Uterus (tissue), 2 donors: ENCODE data around the gene CDKAL1.

Experiments
- POLR2A ChIP-seq, 2 donors: fragments of 450-650 bp; IDR thresholded peaks; one replicate each; pipeline ENCODE4 v1.6.1; 2016; ENCODE audit warnings: antibody characterized with exemption in 2 of 2, mild to moderate bottlenecking in 1 of 2, moderate library complexity in 1 of 2
- TF ChIP-seq, protein P1 (sequence below), 4 experiments: fragments of 200-600 bp in 2 of 4; fragments of 450-650 bp in 2 of 4; sonication (generic) in 2 of 4; IDR thresholded peaks; one replicate each; pipeline ENCODE4 v1.5.1; 2016 to 2019; ENCODE audit warnings: antibody characterized with exemption in 4 of 4, mild to moderate bottlenecking in 2 of 4, moderate library complexity in 1 of 4

DNA sequence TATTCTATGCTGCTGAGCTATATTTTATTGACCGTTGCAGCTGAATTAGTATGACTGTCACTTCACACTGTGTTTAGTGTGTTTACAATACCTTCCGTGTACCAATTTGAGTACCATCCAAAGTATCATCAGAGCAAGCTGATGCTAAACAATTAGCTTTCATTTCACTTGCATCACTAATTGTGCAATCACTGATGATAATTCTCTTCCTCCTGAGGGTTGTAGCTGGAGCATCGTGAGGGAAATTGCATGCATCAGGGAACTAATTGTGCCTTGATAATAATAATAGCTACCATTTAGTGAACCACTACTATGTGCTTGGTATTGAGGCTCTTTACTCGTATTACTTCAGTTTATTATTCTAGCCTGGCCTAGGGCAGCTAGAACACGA is 674.5 kb downstream of the CDKAL1 start:
- TF ChIP-seq, protein P1, sequence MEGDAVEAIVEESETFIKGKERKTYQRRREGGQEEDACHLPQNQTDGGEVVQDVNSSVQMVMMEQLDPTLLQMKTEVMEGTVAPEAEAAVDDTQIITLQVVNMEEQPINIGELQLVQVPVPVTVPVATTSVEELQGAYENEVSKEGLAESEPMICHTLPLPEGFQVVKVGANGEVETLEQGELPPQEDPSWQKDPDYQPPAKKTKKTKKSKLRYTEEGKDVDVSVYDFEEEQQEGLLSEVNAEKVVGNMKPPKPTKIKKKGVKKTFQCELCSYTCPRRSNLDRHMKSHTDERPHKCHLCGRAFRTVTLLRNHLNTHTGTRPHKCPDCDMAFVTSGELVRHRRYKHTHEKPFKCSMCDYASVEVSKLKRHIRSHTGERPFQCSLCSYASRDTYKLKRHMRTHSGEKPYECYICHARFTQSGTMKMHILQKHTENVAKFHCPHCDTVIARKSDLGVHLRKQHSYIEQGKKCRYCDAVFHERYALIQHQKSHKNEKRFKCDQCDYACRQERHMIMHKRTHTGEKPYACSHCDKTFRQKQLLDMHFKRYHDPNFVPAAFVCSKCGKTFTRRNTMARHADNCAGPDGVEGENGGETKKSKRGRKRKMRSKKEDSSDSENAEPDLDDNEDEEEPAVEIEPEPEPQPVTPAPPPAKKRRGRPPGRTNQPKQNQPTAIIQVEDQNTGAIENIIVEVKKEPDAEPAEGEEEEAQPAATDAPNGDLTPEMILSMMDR (IDR thresholded peaks at IDR 0.05) = no peak
- TF ChIP-seq POLR2A (IDR thresholded peaks at IDR 0.05) = no peak
